T-helper 9 cell (primary cell): ENCODE measurements around the gene OR1L1.

Experiments used
- DNase-seq: peaks from one replicate; pipeline ENCODE4 v3.0.0-alpha.2; 2020
- total RNA-seq, 2 donors: gene quantifications; one replicate each; lab custom pipeline; 2026; lab: John Stamatoyannopoulos, UW

The OR1L1 gene, protein sequence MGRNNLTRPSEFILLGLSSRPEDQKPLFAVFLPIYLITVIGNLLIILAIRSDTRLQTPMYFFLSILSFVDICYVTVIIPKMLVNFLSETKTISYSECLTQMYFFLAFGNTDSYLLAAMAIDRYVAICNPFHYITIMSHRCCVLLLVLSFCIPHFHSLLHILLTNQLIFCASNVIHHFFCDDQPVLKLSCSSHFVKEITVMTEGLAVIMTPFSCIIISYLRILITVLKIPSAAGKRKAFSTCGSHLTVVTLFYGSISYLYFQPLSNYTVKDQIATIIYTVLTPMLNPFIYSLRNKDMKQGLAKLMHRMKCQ
- total RNA-seq = 0 reads per million in 2 donors

DNA sequence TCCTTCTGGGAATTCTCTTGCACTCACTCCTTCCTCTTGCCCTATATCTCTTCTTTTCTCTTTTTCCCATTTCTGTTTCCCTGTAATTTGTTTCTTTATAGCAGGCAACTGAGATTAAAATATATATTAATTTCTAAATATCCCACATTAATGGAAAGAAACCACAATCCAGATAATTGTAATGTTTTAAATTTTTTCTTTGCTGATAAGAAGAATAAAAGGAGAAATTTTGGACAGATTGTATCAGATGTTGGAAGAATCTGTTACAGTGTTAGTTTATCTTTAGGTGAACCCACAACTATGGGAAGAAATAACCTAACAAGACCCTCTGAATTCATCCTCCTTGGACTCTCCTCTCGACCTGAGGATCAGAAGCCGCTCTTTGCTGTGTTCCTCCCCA lies at the start of gene OR1L1:
Gene OR1L1 (plus strand): TSS at position 301 of the 400 bp plus-strand sequence. CDS start 0 bp downstream, at position 301.
- no peak for DNase-seq

DNA sequence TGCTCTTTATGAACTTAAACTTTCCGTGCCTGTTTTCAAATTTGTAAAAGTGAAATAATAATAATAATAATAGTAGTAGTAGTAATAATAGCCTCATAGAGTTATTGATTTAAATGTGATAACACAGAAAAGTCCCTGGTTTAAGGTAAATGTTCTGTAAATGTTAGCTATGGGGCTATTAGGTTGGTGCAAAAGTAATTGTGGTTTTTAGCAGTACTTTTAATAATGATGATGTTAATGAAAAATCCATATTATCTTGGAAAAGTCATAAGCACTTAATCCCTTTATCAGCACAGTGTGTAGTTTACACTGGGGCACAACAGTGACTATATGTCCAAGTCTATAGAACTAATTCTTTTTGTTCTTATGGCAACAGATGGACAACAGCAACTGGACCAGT lies 47.2 kb upstream of the OR1L1 start, which contains the start of gene OR1Q1:
Gene OR1Q1 (plus strand): TSS at position 377 of the 400 bp plus-strand sequence. CDS start 0 bp downstream, at position 377.
- DNase-seq = no peak

DNA sequence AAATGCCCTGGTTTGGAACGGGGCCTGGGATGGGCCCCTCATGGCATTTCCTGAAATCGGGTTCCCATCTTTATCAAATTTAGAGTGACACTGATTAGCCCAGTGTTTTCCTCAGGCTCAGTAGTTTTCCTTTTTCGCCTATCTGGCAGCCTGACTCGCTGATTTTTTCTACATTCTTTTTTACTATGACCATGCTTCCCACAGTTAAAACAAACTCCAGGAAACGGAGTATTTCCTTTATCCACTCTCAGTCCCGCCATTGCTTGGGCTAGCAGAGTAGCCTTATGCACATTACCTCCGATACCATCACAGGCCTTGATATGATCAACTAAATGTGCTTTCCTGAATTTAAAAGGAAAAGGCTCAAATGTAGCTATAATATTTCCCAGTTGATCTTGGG lies 41.5 kb upstream of the OR1L1 start:
- no peak for DNase-seq

DNA sequence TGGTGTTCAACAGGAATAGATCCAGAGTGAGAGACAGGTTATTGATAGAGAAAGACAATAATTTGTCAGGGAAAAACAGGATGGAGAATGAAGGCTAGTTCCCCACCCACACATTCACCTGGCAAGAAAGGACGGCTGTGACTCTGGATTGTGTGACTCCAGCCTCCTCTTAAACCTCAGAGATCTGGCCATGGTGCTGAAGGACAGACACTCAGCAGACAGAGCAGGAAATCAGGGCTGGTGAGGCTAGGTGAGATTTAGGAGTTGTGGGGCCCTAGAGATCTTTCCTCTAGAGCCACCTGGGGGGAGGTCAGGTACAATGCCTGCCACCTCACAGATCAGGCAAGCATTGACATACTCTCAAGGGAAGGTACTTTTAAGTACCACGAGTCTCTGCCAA lies 19.3 kb upstream of the OR1L1 start:
- DNase-seq = no peak

- no peak for DNase-seq
Observed at GRCh38 chr9:122656378-122656777, 5.1 kb upstream of the OR1L1 start.

DNA sequence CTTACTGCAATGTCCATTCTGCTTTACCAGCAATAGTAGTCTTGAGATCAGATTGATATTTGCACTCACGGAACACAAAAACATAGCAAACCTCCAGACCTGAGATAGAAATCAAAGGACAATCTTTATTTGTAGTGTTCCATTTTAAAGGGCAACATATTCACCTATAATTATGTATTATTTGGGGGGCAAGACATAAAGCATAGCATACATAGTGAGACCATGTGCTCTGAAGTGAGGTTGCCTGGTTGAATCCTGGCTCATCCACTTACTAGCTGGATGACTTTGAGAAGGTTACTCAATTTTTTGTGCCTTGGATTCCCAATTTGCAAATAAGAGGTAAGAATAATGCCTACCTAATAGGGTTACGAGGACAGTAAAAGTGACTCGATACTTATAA lies 4.0 kb upstream of the OR1L1 start, which contains the start of gene OR1B1:
Gene OR1B1 (minus strand): TSS at position 101 of the 400 bp plus-strand sequence.
- no peak for DNase-seq

DNA sequence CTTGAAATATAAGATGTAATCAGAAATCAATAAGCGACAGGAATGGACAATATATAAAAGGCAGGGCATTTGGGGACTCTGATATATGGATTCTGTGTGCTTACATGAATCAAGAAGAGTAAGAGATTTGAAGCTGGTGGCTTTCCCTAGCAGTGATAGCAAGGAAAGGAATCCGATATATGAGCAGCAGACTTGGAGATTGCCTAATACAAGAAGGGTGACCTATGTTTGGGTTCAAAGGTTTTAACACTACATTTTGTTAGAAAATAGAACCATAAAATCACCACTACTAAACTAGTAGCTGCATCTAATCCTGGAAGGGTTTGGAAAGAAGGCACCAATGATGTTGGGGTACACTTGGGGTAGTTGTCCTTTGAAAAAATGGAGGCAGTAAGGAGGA lies 11.0 kb downstream of the OR1L1 start:
- DNase-seq = no peak

DNA sequence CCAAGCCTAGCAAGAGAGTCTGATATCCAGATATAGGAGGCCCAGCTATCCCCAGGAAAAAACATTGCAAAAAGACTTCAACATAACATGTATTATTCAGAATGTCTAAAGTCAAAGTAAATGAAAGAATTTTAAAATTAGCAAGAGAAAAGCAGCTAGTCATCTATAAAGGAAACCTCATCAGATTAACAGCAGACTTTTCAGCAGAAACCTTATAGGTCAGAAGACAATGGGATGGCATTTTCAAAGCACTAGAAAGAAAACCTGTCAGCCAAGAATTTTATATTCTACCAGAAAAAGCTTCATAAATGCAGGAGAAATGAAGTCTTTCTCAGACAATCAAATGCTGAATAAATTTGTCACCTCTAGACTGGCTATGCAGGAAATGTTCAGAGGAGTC lies 23.3 kb downstream of the OR1L1 start:
- DNase-seq = no peak

- DNase-seq = no peak
Observed at GRCh38 chr9:122695696-122696095, 34.2 kb downstream of the OR1L1 start.
